Vagina (tissue), 2 donors: ENCODE data around the gene CCL11.

Experiments used
- POLR2A ChIP-seq, 2 donors: fragments of 450-650 bp; IDR thresholded peaks; one replicate each; pipeline ENCODE4 v1.6.1; 2017; ENCODE audit warnings: antibody characterized with exemption in 2 of 2, mild to moderate bottlenecking in 2 of 2, moderate library complexity in 2 of 2
- POLR2AphosphoS5 ChIP-seq, 2 donors: sonication (generic); formaldehyde crosslinking; IDR thresholded peaks; one replicate each; pipeline ENCODE4 v1.9.0; 2017; ENCODE audit warnings: antibody characterized with exemption in 2 of 2, mild to moderate bottlenecking in 2 of 2, low read depth in 1 of 2; ENCODE audit not compliant: insufficient read depth in 1 of 2
- TF ChIP-seq, protein P1 (sequence below), 3 experiments: fragments of 450-650 bp in 2 of 3; fragments of 200-600 bp in 1 of 3; sonication (generic) in 1 of 3; IDR thresholded peaks; one replicate each; pipeline ENCODE4 v1.5.1; 2017 to 2019; ENCODE audit warnings: antibody characterized with exemption in 3 of 3, mild to moderate bottlenecking in 2 of 3, moderate library complexity in 2 of 3

- TF ChIP-seq, protein P1, sequence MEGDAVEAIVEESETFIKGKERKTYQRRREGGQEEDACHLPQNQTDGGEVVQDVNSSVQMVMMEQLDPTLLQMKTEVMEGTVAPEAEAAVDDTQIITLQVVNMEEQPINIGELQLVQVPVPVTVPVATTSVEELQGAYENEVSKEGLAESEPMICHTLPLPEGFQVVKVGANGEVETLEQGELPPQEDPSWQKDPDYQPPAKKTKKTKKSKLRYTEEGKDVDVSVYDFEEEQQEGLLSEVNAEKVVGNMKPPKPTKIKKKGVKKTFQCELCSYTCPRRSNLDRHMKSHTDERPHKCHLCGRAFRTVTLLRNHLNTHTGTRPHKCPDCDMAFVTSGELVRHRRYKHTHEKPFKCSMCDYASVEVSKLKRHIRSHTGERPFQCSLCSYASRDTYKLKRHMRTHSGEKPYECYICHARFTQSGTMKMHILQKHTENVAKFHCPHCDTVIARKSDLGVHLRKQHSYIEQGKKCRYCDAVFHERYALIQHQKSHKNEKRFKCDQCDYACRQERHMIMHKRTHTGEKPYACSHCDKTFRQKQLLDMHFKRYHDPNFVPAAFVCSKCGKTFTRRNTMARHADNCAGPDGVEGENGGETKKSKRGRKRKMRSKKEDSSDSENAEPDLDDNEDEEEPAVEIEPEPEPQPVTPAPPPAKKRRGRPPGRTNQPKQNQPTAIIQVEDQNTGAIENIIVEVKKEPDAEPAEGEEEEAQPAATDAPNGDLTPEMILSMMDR (IDR thresholded peaks at IDR 0.05), result no peak
- TF ChIP-seq POLR2A (IDR thresholded peaks at IDR 0.05) (no peak), POLR2AphosphoS5 (IDR thresholded peaks at IDR 0.05; ENCODE audit: insufficient read depth in 1 of 2, low read depth in 1 of 2) (no peak)
Observed at GRCh38 chr17:34261568-34262337, 23.8 kb upstream of the CCL11 start.
